Skeletal muscle satellite cell (primary cell): ENCODE measurements around the gene PRDM10.
"Not testable (repeated sequence)": the region's sequence is repeated elsewhere in the genome, so short reads cannot be mapped to it uniquely, and the experiment has no call there.

Experiments
- H3K27me3 ChIP-seq: 2 replicates; pipeline ENCODE4 v1.7.0; 2013; ENCODE audit warnings: low read length; ENCODE audit not compliant: control insufficient read depth, insufficient read depth
- H3K36me3 ChIP-seq: 2 replicates; pipeline ENCODE4 v1.7.0; 2013; ENCODE audit warnings: mild to moderate bottlenecking, control low read depth, low read length; ENCODE audit not compliant: insufficient read depth
- H3K4me1 ChIP-seq: 2 replicates; pipeline ENCODE4 v1.7.0; 2013; ENCODE audit warnings: low read length; ENCODE audit not compliant: control insufficient read depth, insufficient read depth
- H3K4me2 ChIP-seq: 2 replicates; pipeline ENCODE4 v1.7.0; 2013; ENCODE audit warnings: mild to moderate bottlenecking, low read length
- H3K4me3 ChIP-seq: 2 replicates; pipeline ENCODE4 v1.7.0; 2013; ENCODE audit warnings: low read length
- H3K9ac ChIP-seq: 2 replicates; pipeline ENCODE4 v1.7.0; 2013; ENCODE audit warnings: mild to moderate bottlenecking, low read depth, low read length, moderate library complexity
- H3K9me3 ChIP-seq: replicated peaks from 2 replicates; pipeline ENCODE4 v1.7.0; 2013; ENCODE audit warnings: mild to moderate bottlenecking, control low read depth, low read length

The PRDM10 gene

DNA sequence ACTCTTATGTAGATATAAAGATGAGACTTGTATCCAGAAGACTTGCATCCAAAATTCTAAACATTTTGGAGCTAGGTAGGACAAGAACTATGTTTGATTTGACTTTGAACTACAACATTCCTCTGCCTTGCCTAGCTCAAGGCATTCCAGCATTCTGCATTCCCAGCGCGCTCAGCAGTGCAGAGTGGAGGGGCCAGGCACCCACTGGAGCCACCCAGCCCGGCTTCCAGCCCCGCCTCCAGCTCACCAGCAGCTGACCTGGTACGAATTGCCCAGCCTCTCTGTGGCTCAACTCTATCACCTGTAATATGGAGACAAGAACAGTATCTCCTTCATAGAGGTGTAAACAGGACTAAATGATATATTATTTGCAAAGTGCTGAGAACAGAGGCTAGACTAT, 28.8 kb downstream of the PRDM10 start:
- H3K9ac ChIP-seq = no peak overlapping the region
- no peak overlapping the region for H3K4me3 ChIP-seq
- no peaks in the 10 kb centered on the region for H3K36me3 ChIP-seq
- H3K27me3 ChIP-seq = no peaks in the 10 kb centered on the region
- no peaks in the 10 kb centered on the region for H3K9me3 ChIP-seq
- H3K4me2 ChIP-seq = no peak overlapping the region
- H3K4me1 ChIP-seq = peaks cover 6% of the 10 kb centered on the region

DNA sequence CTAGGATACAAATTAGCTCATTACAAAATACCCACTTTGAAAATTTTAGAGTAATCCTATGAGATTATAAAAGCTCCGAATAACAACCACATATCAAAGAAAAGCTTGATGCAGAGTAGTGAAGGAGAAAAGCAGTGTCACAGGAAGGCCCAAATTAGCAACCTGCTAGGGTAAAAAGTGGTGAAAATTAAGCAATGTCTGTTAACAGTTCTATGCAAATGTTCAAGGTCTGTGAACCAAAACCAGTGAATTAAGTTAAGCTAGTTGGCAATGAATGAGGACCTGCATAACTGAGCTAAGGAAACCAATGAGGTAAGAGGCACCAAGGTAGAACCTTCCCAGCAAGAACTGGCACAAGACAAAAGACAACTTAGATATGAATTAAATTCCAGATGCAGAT, 29.6 kb downstream of the PRDM10 start:
- Histone ChIP-seq H3K9me3 (no peaks in the 10 kb centered on the region), H3K9ac (no peak overlapping the region), H3K4me1 (peaks cover 6% of the 10 kb centered on the region), H3K4me3 (no peak overlapping the region), H3K4me2 (no peak overlapping the region), H3K27me3 (no peaks in the 10 kb centered on the region), H3K36me3 (no peaks in the 10 kb centered on the region)

DNA sequence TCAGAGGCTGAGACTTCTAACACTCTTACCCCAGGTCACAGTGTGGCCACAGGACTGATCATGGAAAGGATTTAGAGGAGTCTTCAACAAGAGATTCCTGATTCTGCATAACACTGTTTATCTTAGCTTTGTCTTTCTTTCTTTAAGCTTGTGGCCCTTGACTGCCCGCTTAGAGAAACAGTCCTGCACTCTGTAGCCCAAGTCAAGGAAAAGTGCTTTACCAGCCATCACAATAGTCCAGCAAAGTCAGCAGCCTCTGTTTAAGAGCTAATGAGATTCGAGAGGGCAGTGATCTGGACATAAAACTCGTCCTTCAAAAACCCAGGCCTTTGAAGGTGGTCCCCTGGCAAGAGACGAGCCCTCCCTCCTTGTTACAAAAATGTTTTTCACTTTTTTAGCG, 30.0 kb downstream of the PRDM10 start:
- H3K4me1 ChIP-seq = peaks cover 6% of the 10 kb centered on the region
- H3K4me2 ChIP-seq = no peak overlapping the region
- H3K4me3 ChIP-seq = no peak overlapping the region
- H3K9ac ChIP-seq = no peak overlapping the region
- no peaks in the 10 kb centered on the region for H3K27me3 ChIP-seq
- no peaks in the 10 kb centered on the region for H3K9me3 ChIP-seq
- H3K36me3 ChIP-seq = no peaks in the 10 kb centered on the region

DNA sequence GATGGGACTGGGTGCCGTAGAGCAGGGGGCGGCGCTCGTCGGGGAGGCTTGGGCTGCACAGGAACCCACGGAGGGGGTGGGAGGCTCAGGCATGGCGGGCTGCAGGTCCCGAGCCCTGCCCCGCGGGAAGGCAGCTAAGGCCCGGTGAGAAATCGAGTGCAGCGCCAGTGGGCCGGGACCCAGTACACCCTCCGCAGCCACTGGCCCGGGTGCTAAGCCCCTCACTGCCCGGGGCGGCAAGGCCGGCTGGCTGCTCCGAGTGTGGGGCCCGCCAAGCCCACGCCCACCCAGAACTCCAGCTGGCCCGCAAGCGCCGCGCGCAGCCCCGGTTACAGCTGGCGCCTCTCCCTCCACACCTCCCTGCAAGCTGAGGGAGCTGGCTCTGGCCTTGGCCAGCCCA, 30.8 kb downstream of the PRDM10 start:
- not testable (repeated sequence) for H3K9ac ChIP-seq, H3K4me2 ChIP-seq, H3K9me3 ChIP-seq, H3K4me1 ChIP-seq, H3K4me3 ChIP-seq, H3K36me3 ChIP-seq, H3K27me3 ChIP-seq

DNA sequence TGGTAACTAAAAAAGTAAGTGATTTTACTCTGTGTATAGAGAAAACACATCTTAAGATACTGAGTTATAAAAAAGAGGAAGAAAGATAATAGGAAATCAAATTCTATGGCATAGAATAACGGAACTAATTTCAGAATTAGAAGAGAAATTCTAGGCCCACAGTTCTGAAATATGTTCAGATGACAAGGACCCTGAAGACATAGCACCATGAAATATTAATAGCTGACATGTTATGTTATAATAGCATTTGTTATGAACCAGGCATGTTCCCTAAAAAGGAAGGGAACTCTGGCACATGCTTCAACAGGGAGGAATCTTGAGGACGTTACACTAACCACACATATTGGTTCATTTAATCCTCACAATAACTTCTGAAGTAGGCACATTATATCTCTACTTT, 32.7 kb downstream of the PRDM10 start:
- H3K4me3 ChIP-seq = no peak overlapping the region
- H3K4me1 ChIP-seq = peaks cover 13% of the 10 kb centered on the region
- H3K9ac ChIP-seq = no peak overlapping the region
- no peaks in the 10 kb centered on the region for H3K9me3 ChIP-seq
- no peaks in the 10 kb centered on the region for H3K36me3 ChIP-seq
- H3K4me2 ChIP-seq = no peak overlapping the region
- H3K27me3 ChIP-seq = no peaks in the 10 kb centered on the region

DNA sequence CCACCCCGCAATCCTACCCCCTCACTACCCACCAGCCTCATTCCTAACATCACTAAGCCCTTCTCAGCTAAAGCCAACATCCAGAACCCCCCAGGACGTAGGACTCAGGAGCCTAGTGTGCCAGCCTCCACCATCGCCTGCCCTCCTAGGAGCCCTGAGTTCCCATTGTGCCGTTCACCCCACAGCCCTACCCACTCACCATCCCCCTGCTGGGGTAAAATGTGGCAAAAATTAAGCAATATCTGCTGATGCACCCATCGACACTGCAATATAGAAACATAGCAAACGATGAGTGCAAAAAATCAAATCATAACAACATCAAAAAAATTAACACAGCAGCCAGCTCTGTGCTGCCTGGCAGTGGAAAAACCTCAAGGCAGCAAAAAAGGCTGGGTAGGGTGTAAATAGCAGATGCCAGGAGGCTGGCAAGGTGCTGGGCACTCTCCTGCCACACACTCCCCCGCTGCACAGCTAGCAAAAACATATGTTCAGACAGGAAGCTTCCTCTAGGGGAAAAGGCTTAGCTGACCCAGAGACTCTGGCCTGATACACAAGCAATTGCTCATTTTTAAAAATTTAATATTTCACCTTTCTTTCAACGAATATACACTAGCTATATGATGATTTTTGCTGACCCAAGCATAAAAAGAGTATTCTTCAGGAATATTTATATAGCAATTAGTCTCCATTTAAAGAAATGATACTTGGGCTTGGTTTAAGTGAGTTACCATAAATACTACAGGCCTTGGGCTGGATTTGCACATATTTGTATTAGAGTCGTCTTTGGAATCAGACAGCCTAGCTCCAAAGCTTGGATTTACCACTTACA, 33.8 kb downstream of the PRDM10 start:
- Histone ChIP-seq H3K36me3 (no peaks in the 10 kb centered on the region), H3K4me2 (no peak overlapping the region), H3K4me1 (peaks cover 7% of the 10 kb centered on the region), H3K27me3 (no peaks in the 10 kb centered on the region), H3K4me3 (no peak overlapping the region), H3K9ac (no peak overlapping the region), H3K9me3 (no peaks in the 10 kb centered on the region)

DNA sequence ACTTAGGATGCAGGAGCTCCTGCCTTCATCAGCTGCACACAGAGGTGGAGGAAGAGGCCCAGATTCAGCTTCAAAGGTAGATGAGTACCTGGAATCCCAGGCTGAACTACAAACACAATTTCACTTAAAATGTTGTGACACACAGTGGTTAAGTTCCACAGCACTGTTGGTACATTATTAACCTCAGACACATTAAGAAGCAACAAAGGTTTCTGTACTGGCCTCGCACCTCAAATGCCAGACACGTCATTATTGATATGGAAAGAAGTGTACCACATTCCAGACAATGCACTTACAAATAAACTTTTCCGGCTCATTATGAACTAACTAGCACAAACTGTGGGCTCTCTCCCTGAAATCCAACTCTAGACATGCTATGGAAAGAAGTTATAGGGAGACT, 34.6 kb downstream of the PRDM10 start:
- Histone ChIP-seq H3K36me3 (no peaks in the 10 kb centered on the region), H3K4me1 (peaks cover 7% of the 10 kb centered on the region), H3K27me3 (no peaks in the 10 kb centered on the region), H3K4me3 (no peak overlapping the region), H3K9me3 (no peaks in the 10 kb centered on the region), H3K9ac (no peak overlapping the region), H3K4me2 (no peak overlapping the region)

DNA sequence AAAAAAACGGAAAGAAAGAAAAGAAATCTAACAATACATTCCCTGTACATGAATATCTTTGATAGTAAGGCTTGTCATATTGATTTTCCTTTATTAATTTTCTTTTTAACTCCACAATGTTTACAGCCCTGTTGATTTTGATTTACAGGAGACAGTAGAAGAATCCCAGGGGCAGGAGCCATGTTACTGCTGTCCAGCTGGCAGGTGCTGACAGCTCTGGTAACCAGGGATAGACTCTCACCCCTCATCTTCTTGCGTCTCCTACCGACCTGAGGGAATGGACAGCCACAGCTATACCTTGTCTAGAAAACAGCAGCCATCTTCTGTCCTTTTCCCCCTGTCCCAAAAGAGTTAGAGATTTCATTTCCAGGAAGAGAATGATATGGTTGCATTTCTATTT, 37.4 kb downstream of the PRDM10 start:
- H3K4me3 ChIP-seq = no peak overlapping the region
- H3K27me3 ChIP-seq = no peaks in the 10 kb centered on the region

DNA sequence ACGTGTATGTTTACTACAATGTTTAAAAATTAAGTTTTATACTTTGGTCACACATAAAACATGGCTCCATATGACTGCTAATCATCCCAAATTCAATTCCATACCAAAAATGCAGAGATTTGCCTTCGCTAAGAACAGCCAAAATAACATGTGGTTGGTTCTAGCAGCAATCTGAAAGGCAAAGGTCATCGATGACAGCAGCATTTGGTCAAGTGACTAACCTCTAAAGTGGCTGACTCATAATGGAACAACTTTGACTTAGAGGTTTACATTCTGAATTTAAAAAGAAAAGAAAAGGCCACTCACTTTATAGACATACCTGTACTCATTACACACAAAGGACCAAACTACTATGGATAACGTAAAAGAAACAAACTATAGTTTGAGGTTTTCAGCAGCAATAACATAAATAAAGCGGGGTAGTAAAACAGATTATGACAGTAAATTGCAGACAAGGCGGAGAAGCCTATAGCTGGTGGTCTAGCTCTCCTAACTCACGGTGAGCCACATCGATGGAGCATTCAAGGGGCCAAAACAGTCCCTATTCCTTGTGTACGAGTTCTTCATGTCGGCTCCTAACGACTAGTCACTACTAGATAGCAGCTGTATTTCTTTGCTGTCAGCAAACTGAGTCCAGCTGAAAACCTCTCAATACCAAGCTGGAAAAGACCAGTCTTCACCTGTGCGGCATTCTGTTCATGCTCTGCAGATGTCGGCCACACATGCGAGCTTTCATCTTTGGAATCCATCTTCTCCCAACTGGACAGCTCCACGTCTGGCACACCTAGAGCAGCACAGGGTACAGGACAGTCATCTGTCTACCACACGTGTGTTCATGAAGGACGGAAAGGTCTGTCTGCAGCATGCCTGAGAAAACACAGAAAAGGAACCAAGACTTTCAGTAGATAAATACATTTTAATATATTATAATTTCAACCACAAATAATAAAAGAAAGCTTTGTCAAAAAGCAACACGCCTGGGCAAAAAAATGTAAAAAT, 42.1 kb downstream of the PRDM10 start:
- Histone ChIP-seq H3K9ac (no peak overlapping the region), H3K4me2 (peak overlapping the region; percentile 63), H3K4me3 (no peak overlapping the region), H3K9me3 (no peaks in the 10 kb centered on the region), H3K4me1 (peaks cover 12% of the 10 kb centered on the region), H3K27me3 (no peaks in the 10 kb centered on the region), H3K36me3 (peaks cover 5% of the 10 kb centered on the region)

More for the DNA sequence above, 37.4 kb downstream of the PRDM10 start:
- Histone ChIP-seq H3K4me1 (peaks cover 12% of the 10 kb centered on the region), H3K9ac (no peak overlapping the region), H3K4me2 (no peak overlapping the region), H3K36me3 (no peaks in the 10 kb centered on the region), H3K9me3 (no peaks in the 10 kb centered on the region)

DNA sequence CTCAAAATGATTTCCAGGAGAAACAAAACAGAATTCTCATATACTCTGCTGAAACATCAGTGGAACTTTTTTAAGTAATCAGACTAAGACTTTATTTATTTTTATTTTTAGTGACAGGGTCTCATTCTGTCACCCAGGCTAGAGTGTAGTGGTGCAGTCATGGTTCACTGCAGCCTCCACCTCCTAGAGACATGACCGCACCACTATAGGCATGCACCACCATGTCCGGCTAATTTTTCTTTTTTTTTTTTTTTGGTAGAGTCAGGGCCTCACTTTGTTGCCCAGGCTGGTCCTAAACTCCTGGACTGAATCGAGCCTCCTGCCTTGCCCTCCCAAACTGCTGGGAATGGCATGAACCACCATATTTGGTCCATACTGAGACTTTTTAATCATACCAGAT, 42.9 kb downstream of the PRDM10 start:
- peaks cover 12% of the 10 kb centered on the region for H3K4me1 ChIP-seq
- H3K9ac ChIP-seq = no peak overlapping the region
- H3K27me3 ChIP-seq = no peaks in the 10 kb centered on the region
- H3K4me2 ChIP-seq = no peak overlapping the region
- no peaks in the 10 kb centered on the region for H3K9me3 ChIP-seq
- peaks cover 5% of the 10 kb centered on the region for H3K36me3 ChIP-seq
- no peak overlapping the region for H3K4me3 ChIP-seq

DNA sequence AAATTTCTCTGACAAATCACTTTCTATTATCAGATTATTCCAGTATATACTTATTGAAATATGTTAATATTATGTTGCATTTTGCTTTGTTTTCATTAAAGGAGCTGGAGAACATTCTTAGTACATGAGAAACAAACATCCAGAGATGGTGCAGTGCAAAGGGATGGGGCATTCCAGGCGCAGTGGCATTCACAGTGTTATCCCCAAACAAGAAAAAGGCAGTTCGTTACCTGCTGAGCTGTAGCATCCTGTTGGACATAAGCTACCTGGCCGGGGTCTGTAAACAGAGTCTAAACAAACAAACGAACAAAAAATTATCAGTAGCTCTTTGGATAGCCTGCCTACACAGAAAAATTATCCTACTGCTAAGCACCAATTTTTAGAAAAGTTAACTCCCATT, 47.4 kb downstream of the PRDM10 start:
- no peaks in the 10 kb centered on the region for H3K27me3 ChIP-seq
- H3K9me3 ChIP-seq = no peaks in the 10 kb centered on the region
- peaks cover 5% of the 10 kb centered on the region for H3K36me3 ChIP-seq
- H3K4me3 ChIP-seq = no peak overlapping the region
- H3K4me2 ChIP-seq = no peak overlapping the region
- H3K4me1 ChIP-seq = peaks cover 7% of the 10 kb centered on the region
- H3K9ac ChIP-seq = no peak overlapping the region
